ENCODE results near the gene MCRIP2.

DNA sequence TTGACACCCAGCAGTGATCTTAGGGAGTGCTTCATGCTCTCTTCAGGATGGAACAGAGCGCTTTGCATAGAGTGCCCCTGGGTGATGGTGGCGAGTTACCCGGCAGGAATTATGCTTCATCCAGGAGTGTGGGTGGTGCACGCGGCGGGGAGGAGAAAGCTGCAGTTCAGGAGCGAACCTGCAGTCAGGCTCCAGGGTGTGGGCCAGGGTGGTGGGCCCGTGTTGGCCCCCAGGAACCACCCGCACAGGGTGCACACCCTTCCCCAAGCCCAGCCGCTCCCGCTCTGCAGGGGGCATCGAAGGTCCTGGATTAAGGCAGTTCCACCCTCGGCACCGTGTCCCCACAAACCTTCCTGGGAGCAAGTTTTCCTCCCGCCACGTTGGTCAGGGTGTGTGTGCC is 47.8 kb upstream of the MCRIP2 start:
- TF ChIP-seq, protein P1, sequence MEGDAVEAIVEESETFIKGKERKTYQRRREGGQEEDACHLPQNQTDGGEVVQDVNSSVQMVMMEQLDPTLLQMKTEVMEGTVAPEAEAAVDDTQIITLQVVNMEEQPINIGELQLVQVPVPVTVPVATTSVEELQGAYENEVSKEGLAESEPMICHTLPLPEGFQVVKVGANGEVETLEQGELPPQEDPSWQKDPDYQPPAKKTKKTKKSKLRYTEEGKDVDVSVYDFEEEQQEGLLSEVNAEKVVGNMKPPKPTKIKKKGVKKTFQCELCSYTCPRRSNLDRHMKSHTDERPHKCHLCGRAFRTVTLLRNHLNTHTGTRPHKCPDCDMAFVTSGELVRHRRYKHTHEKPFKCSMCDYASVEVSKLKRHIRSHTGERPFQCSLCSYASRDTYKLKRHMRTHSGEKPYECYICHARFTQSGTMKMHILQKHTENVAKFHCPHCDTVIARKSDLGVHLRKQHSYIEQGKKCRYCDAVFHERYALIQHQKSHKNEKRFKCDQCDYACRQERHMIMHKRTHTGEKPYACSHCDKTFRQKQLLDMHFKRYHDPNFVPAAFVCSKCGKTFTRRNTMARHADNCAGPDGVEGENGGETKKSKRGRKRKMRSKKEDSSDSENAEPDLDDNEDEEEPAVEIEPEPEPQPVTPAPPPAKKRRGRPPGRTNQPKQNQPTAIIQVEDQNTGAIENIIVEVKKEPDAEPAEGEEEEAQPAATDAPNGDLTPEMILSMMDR (IDR thresholded peaks at IDR 0.05), result no peak
- TF ChIP-seq POLR2A (IDR thresholded peaks at IDR 0.05), result no peak
